Stimulated activated CD4-positive, alpha-beta T cell treated with anti-CD3 and anti-CD28 coated beads, Interleukin-15, amount 100 ng/mL, for 24 hours (primary cell): Measurements from ENCODE around the gene CDC42EP2.

Experiments used
- DNase-seq: peaks from one replicate; pipeline ENCODE4 v3.0.0-alpha.2; 2020

Gene CDC42EP2, protein sequence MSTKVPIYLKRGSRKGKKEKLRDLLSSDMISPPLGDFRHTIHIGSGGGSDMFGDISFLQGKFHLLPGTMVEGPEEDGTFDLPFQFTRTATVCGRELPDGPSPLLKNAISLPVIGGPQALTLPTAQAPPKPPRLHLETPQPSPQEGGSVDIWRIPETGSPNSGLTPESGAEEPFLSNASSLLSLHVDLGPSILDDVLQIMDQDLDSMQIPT

DNA sequence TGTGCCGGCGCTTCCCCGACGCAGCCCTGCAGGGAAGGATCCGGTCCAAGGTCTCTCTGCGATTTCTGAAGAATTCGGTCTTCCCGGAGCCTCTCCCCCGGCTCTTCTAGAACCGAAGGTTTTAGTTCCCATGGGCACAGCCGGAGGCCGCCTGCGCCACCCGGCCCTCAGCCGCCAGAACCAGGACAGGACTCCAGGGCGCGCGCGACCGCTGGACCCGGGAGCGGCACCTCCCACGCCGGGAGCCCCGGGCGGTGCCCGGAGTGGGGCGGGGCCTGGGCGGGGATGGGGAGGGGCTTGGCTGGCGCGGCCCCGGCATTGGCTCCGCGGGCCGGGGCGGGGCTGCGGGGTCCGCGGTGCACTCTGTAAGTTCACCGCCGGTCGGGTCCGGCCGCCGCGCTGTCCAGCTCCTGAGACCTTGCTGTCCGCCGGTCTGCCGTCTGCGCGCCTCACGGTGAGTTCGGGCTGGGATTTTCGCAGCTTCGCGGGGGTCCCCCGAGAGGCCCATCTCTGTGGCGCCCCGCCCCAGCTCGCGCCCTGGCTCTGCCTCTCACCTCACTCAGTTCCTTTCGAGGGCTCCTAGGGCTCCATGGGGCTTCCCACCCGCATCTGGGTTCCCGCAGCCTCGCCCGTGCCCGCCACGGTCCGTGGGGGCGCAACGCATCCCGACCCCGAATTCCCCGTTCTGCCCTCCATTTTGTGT, at the start of gene CDC42EP2:
Gene CDC42EP2 (plus strand): TSS at position 366 of the 703 bp plus-strand sequence. CDS start 6,033 bp downstream, outside the sequence.
- peak; percentile 83 for DNase-seq

DNA sequence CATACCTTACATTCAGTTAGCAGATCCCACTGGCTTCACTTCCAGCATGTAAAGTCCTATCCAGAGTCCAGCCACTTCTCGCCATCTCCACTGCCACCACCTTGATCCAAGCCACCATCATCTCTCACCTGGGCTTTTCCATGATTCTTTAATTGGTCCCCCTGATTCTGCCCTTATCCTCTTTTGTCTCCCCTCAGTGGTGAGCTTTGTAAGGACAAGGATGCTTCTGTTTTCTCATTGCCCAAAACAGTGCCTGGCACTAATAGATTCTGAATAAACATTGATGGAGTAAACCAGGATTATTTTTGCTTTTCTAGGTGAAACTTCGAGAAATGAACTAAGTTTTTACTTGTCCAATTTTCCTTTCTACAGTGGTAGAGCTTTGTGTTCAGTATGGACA, 48.5 kb upstream of the CDC42EP2 start:
- DNase-seq: no peak

DNA sequence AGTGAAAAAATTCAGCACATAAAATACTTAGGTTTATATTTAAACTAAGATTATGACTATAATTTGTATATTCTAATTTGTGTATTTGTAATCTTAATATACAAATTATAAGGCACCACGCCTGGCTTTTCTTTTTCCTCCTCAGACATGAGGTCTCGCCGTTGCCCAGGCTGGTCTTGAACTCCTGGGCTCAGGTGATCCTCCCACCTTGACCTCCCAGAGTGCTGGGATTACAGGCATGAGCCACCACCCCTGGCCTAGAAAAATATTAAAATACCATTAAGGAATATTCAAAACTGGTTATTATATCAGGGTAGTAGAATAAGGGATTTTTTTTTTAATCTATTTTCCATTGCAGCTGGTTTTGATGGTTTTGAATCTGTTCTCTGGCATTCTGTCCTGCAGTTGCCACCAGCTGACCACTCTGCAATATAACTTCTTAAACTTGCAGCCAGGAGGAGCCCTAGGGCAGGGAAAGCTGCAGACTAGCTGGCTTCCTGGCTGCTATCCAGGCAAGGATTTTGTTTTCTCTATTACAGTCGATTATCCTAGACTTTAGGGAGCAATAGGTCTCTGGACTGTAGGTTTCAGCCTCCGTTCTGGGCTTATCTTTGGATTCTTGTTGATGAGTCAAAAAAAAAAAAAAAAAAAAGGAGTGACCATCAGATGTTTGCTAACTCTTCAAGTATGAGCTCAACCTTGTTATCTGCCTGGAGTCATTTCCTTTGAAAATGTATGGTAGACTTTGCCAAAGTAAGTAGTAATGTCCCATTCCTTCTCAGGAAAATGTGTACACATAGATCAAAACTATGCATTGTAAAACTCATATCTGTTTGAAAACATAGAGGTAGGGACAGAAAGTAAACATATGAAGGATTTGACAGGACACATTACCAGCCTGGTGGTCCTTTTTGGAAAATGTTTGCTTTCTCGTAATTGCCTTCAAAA, 39.7 kb upstream of the CDC42EP2 start:
- DNase-seq: peak; percentile 34

DNA sequence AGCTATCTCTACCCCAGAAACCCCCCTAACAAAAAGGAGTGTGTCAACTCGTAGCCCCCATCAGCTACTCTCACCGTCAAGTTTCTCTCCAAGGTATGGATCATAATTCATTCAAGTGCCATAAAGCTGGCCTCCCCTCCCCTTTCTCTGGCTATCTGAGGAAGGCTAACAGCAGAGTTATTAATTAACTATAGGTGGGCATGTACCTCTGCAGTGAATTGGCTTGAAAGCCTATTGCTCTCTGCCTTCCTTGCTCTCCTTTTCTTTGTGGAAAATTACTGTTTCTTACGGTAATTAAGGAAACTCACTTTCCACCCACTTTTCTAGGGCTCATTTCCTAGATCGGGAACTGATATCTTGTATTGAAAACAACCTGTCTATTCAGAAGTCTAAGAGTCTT, 38.8 kb upstream of the CDC42EP2 start:
- no peak for DNase-seq

DNA sequence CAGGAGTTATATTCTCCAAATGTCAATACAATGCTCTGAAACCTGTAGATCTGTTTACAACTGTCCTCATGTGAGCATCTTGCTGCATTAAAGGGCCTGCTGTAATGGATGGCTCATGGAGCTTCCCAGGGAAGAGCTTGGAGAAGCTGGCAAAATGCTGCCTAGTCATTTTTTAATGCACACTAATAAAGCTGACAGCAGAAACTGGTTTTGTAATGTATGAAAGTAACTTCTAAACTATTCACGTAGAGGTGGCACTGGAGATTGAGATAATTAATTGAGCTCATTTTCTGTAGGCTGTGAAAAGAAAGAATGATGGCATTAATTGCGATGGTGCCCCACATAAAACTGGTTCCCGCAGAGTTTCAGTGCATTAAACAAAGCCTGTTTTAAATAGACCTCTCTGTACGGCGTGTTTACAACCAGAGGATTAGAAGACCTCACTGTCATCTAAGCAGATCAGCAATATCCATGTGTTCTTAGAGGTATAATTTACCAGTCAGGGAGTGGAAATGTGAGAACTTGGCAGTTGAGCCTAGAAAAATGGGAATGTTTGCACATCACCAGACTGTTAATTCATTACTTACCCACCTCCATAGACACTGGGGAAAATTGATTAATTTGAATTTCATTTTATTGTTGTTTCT, 36.9 kb upstream of the CDC42EP2 start:
- DNase-seq: no peak

DNA sequence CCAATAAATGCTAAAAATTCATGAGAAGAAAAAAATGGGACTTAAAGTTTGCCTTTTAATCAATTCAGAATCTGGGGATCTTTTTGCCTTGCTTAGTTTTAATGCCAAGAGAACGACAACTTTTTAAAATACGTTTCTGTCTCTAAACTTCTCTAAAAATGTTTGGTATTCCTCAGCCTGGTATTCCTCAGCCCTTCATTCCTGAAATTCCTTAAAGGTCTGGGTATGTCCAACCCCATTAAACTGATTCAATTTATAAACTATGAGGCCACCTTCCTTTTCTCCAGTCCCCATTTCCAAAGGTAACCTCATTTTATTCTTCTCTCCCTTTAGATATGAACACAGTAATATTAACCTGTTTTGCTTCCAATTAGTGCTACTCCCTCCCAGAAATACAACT, 36.3 kb upstream of the CDC42EP2 start:
- no peak for DNase-seq

DNA sequence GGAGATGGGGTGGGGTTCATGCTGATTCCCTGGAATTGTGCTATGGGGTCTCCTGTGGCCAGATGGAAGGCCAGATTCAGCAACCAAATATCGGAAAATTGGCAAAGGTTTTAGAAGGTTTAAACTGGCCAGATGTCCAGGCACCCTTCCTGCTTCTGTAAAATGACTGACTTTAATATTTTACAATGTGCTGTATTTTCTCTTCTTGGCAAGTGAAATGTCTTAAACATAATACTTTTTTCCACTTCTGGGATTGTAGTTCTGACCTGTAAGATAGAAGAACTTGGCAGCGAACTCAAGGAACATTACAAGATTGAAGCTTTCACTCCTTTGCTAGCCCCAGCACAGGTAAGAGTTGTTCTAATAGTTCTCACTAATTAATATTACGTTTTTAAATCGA, 35.4 kb upstream of the CDC42EP2 start:
- no peak for DNase-seq

DNA sequence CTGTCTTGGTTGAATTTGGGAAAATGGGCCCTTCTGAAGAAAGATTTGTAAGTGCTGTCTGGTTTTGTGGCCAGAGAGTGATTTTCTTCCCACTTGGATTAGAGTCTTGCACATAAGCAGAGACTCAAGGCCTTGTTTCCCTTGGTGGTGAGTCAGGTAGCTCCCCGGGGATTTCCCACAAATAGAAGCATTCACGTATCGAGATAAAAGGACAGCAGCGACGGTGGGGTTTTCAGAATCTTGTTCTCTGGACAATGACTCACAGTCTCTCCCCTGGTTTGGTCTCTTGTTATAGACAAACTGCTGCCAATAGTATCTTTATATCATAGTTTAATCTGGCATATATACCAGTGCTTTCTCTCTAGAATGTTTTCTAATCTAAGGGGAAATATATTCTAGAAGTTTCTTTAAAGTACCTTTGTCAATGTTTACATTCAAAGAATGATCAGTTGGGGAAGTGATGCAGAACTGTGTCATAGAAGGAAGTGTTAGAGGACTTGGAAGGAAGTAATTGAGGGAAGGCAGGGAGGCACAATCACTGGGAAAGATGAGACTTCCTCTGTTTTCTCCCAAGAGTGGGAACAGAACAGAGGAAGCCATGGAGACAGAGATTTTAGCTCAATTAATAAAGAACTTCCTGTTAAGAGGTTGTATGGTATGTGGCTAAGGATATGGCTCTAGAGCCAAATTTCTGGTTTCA, 34.8 kb upstream of the CDC42EP2 start:
- DNase-seq: peak; percentile 78

DNA sequence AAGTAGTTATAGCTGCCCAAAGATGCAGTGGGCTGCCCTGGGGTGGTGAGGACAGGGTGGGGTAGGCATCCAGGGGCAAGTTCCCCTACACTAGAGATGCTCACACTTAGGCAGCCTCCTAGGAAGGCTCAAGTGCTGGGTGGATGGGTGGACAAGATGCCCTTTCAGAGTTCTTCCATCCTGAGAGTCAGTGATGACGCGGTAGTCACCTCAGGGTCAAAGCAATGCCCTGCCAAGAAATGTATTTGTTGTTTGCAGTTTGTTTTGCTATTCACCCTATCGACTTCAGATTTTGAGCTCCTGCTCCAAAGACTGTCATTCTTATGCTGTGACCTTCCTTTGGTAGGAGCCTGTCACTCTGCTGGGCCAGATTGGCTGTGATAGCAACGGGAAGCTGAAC, 34.0 kb upstream of the CDC42EP2 start:
- no peak for DNase-seq

DNA sequence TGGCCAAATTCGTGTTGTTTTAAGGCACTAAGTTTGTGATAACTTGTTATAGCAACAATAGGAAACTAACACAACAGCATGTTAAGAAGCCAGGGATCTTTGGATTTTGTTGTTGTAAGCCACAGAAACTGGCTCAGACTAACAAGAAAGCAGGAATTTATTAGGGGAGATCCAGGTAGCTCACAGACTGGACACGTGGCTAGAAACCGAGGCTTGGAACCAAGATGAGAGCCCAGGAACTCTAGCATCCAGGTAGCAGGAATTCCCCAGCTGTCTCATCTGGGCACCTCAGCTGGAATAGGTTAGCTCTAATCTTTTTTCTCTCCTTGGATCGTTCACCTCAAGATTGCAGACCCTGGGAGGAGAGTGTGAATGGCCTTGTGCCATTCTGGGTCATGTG, 28.0 kb upstream of the CDC42EP2 start:
- DNase-seq: no peak

DNA sequence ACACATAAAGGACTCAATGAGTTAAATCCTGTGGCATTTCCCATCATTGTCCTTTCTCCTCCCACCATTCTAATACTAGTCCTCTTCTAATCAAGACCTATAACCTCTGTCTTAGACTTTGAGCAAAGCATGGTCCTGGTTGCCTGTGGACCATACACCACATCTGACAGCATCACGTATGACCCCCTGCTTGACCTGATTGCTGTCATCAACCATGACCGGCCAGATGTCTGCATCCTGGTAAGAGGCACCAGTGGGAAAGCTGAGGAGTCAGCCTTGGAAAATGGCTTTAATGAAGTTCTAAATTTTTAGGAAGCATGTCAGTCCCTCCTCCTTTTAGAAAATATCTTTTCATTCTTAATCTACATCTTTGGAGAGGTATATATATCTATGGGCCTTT, 27.1 kb upstream of the CDC42EP2 start:
- DNase-seq: no peak

DNA sequence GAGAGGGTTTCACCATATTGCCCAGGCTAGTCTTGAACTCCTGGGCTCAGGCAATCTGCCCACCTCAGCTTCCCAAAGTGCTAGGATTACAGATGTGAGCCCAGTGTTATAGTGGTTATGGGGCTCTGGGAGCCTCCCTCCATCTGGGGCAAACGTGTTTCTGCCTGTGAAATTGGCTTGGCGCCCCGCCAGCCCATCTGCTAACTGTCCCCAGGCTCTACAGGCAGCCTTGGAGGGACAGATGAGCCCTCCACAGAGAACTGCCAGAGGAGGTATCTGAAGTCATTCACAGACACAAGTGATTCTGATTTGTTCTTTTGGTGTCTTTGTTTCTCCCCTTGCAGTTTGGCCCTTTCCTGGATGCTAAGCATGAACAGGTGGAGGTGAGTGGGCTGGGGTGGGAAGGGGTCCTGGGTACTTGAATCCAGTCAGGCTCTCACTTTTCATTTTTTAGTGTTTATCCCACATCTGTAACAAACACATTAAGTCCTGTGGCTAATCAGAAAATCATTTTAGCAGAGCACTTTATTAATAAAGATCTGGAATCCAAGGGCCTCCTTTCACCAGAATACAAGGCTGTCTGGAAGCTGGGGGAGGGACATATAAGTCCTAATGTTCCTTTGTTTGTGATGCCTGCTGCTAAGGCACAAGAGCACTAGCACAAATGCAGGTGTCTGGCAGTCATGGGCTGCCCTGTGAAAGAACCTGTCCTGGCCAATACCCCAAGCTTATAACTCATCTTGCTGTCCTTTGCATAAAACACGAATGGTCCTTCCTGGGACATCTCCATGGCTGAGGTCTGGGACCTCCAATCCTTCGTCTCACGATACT, 25.7 kb upstream of the CDC42EP2 start:
- DNase-seq: no peak

DNA sequence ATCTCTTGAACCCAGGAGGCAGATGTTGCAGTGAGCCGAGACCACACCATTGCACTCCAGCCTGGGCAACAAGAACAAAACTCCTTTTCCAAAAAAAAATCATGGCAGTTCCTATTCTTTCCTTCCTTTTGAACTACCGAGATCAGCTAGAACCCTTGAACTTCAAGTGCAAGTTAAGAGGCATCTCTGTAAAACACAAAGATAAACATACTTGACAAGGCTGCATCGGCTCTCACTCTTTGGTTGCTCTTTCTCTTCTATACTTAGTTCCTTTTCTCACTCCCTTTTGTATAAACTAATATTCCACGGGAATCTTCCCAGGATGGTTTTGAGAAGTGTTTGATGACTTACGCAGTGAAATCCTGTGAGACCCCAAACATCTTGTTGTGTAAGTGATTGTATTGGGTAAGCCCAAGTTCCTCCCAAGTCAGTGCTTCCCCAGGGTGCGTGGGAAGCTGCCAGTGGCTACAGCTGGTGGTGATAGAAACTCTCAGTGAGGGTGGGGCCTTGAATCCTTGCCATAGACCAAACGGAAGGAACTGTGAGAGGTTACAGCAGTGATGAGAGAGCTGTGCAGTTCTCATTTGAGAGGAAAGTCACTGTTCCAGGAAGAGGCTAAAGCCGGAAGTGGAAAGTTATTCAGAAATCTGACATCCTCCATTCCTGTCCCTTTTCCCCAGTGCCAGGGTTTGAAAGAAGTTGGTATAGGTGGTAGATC, 24.1 kb upstream of the CDC42EP2 start:
- DNase-seq: no peak

DNA sequence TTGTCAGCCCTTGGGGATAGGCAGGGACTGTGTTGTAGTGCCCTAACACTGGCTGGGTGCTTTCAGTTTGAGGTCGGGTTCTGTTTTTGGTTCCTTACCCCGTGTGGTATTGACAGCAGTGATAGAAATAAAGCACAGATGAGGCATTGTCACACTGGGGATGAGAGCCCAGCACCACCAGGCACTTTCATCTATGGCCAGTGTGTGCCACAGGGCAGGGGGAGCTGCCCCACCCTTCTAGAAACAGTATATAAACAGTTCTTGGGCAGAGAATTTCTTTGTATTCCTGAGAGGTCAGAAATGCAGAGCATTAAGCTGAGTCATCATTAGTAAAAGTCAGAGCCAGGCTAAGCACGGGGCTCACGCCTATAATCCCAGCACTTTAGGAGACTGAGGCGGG, 23.1 kb upstream of the CDC42EP2 start:
- DNase-seq: no peak

DNA sequence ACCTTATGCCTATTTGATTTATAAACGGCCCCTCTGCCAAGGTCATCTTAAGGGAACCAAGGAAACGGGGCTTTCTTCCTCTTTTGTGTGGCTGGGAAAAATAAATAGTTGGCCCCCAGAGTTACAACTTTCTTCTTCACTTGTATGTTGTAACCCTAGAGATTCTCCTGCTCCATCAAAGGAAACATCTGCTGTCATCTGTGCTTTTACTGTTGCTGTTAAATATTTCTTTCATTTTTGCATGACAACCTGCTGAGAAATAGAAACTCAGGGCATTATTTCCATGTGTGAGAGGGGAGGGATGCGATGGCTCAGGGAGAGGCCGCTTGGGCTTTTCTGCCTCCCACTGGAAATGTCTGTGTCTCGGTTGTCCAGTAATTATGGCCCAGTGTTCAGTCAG, 21.8 kb upstream of the CDC42EP2 start:
- no peak for DNase-seq

DNA sequence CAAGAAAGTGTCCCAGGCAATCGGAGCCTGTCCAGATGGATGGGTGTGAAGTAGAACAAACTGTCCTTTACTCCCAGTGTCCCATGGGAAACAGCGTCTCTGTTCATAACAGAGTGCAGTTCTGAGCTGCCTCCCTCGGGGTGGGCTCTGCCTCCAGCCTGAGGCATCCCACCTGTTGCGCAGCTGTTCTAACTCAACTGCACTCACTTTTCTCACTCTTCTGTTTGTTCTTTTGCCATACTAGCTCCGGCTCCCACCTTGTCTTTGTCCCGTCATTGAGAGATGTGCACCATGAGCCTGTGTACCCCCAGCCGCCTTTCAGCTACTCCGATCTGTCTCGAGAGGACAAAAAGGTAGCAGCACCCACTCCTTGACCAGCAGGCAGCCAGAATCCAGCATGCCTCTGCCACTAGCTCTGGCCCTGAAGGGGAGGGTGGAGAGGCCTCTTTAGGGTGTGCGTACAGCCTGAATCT, 20.7 kb upstream of the CDC42EP2 start:
- no peak for DNase-seq

DNA sequence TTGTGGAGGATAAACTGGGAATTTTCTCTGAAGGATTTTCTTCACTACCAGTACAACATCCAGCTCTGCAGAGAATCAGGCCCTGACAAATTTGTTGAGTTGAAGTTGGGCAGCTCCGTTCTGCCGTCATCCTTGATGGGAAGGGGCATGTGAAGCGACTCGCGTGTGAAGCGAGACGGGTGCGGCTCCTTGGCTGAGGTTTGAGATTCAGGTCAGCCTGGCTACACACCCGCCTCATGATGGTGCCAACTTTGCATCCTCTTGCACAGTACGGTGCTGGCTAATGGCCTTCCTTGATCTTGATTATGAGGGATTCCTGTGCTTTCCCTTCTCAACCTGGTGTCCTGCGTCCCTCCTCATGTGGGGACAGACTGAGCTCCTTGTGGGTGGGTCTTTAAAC, 19.7 kb upstream of the CDC42EP2 start:
- no peak for DNase-seq

DNA sequence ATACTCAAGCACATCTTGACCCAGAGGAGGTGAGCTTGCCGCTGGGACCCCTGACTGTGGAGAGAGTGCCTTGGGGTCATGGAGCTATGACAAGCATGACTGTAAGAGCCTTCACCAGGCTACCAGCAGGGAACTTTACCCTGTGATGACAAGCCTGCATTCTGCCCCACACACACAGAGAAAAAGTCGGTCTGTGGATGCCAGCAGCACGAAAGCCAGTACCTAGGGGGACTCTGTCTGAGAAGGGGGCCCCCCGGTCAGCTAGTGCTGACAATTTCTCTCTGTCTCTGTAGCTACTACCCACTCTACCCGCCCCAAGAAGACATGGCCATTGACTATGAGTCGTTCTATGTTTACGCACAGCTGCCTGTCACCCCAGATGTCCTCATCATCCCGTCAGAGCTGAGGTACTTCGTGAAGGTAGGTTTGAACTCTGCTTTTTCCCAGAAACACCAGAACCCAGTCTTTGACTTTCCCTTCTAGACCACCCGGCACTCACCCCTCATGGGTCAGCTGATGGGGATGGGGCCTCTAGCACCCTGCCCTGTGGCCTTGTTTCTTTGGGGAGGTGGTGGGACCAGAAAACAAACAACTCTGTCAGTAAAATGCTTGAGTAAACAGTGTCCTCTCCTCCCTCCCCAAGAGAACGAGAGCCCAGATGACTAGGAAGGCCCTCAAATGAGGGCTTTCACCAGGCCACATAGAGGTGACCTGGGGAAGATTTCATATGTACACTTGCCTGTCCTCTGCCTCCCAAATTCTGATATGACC, 18.9 kb upstream of the CDC42EP2 start:
- no peak for DNase-seq

DNA sequence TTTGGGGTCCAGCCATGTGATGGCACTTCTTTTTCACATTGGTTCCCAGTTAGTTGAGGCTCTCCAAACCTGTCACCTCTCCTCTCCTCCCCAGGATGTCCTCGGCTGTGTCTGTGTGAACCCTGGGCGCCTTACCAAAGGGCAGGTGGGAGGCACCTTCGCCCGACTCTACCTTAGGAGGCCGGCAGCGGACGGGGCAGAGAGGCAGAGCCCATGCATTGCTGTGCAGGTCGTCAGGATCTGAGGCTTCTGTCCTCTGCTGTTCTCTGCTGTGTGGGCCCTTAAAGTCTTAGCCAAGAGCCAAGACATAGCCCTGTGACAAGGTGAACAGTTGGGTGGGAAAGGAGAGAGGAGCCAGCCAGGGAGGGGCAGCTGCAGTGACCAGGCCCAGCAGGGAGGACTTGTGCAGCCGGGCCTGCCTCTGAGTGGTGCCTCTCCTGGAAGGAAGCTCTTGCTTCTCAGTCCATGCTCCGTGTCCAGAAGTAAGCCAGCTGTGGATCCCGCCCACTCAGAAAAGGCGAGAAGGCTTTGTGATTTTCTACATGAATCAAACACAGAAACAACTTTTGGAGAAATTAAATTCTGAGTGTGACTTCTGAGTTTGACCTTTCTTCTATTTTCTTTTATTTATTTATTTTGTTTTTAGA, 17.5 kb upstream of the CDC42EP2 start:
- no peak for DNase-seq
